Coronary artery (tissue), 2 donors: ENCODE data around the gene ZNF502.

ENCODE experiments used
- DNase-seq: peaks from one replicate; pipeline ENCODE4 v3.0.0-alpha.2; 2017; ENCODE audit warnings: low spot score
- H3K27ac ChIP-seq, 2 donors: fragments of 200-600 bp; sonication (generic); one replicate each; pipeline ENCODE4 v1.5.1; 2016 to 2019
- H3K4me3 ChIP-seq: fragments of 200-600 bp; sonication (generic); 2 replicates; pipeline ENCODE4 v1.5.1; 2016; ENCODE audit warnings: mild to moderate bottlenecking, moderate library complexity
- CTCF ChIP-seq: fragments of 200-600 bp; sonication (generic); IDR thresholded peaks from one replicate; pipeline ENCODE4 v1.5.1; 2019; ENCODE audit warnings: antibody characterized with exemption

ZNF502 gene

GRCh38 chr3:44680921-44681455 lies 31.5 kb upstream of the ZNF502 start:
- no peak overlapping the region for H3K4me3 ChIP-seq
- TF ChIP-seq CTCF: no peak
- no peak overlapping the region for H3K27ac ChIP-seq
- no peak for DNase-seq

GRCh38 chr3:44682182-44682896 lies 30.1 kb upstream of the ZNF502 start:
- Histone ChIP-seq H3K4me3 (no peak overlapping the region), H3K27ac (no peak overlapping the region)
- no peak for DNase-seq
- TF ChIP-seq CTCF: no peak

GRCh38 chr3:44685128-44685800 lies 27.2 kb upstream of the ZNF502 start:
- peak overlapping the region; percentile 89 for H3K4me3 ChIP-seq
- peak; percentile 80 for DNase-seq
- peak overlapping the region in 1 of 2 donors; percentile 54 for H3K27ac ChIP-seq
- TF ChIP-seq CTCF: no peak

GRCh38 chr3:44687898-44688297 lies 24.6 kb upstream of the ZNF502 start:
- DNase-seq: no peak
- H3K4me3 ChIP-seq: no peak overlapping the region
- H3K27ac ChIP-seq: no peak overlapping the region
- TF ChIP-seq CTCF: no peak

- no peak for DNase-seq
- no peak overlapping the region for H3K4me3 ChIP-seq
- no peak for TF ChIP-seq CTCF
- H3K27ac ChIP-seq: no peak overlapping the region
Observed at GRCh38 chr3:44721231-44722102, 9.0 kb downstream of the ZNF502 start.

- DNase-seq: no peak
- Histone ChIP-seq H3K4me3 (no peak overlapping the region), H3K27ac (no peak overlapping the region)
- TF ChIP-seq CTCF: no peak
Observed at GRCh38 chr3:44722103-44722401, 9.6 kb downstream of the ZNF502 start.
